ENCODE results near the gene RNF207.

Gene RNF207

GRCh38 chr1:6269720-6270400, 63.9 kb downstream of the RNF207 start:
- FAIRE-seq, result no peak

GRCh38 chr1:6270401-6270800, 64.5 kb downstream of the RNF207 start:
- no peak for FAIRE-seq
